ENCODE data around the gene SIRPA. TPM values are rescaled to one million over a fixed set of nuclear protein-coding genes. Genes with fewer than 3 reads are reported as not detected.

The SIRPA gene
- total and polyA plus RNA-seq, 2 of the 8 experiments (the other 6 are each of a cell fraction or from before 2014, with no cell fraction given): 3.9 to 4.3 TPM

DNA sequence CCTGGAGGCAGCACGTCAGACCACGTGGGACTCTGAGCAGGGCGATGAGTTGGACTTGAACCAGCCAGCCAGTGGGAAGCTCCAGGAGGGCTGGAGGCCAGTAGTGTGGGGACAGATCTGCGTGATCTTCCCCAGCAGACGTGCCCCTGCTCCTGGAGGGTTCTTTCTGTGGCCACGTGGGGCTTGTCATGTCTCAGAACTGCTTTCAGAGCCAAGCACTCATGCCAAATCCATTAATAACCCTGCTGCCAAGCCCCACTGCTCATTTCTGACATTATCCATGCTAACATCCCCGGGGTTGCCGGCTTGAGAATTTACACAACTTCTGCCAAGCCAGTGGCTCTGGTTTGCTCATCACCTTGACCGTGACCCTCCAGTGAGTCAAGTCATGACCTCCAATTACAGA is 38.3 kb downstream of the SIRPA start (continued):
- TF ChIP-seq, protein P1, sequence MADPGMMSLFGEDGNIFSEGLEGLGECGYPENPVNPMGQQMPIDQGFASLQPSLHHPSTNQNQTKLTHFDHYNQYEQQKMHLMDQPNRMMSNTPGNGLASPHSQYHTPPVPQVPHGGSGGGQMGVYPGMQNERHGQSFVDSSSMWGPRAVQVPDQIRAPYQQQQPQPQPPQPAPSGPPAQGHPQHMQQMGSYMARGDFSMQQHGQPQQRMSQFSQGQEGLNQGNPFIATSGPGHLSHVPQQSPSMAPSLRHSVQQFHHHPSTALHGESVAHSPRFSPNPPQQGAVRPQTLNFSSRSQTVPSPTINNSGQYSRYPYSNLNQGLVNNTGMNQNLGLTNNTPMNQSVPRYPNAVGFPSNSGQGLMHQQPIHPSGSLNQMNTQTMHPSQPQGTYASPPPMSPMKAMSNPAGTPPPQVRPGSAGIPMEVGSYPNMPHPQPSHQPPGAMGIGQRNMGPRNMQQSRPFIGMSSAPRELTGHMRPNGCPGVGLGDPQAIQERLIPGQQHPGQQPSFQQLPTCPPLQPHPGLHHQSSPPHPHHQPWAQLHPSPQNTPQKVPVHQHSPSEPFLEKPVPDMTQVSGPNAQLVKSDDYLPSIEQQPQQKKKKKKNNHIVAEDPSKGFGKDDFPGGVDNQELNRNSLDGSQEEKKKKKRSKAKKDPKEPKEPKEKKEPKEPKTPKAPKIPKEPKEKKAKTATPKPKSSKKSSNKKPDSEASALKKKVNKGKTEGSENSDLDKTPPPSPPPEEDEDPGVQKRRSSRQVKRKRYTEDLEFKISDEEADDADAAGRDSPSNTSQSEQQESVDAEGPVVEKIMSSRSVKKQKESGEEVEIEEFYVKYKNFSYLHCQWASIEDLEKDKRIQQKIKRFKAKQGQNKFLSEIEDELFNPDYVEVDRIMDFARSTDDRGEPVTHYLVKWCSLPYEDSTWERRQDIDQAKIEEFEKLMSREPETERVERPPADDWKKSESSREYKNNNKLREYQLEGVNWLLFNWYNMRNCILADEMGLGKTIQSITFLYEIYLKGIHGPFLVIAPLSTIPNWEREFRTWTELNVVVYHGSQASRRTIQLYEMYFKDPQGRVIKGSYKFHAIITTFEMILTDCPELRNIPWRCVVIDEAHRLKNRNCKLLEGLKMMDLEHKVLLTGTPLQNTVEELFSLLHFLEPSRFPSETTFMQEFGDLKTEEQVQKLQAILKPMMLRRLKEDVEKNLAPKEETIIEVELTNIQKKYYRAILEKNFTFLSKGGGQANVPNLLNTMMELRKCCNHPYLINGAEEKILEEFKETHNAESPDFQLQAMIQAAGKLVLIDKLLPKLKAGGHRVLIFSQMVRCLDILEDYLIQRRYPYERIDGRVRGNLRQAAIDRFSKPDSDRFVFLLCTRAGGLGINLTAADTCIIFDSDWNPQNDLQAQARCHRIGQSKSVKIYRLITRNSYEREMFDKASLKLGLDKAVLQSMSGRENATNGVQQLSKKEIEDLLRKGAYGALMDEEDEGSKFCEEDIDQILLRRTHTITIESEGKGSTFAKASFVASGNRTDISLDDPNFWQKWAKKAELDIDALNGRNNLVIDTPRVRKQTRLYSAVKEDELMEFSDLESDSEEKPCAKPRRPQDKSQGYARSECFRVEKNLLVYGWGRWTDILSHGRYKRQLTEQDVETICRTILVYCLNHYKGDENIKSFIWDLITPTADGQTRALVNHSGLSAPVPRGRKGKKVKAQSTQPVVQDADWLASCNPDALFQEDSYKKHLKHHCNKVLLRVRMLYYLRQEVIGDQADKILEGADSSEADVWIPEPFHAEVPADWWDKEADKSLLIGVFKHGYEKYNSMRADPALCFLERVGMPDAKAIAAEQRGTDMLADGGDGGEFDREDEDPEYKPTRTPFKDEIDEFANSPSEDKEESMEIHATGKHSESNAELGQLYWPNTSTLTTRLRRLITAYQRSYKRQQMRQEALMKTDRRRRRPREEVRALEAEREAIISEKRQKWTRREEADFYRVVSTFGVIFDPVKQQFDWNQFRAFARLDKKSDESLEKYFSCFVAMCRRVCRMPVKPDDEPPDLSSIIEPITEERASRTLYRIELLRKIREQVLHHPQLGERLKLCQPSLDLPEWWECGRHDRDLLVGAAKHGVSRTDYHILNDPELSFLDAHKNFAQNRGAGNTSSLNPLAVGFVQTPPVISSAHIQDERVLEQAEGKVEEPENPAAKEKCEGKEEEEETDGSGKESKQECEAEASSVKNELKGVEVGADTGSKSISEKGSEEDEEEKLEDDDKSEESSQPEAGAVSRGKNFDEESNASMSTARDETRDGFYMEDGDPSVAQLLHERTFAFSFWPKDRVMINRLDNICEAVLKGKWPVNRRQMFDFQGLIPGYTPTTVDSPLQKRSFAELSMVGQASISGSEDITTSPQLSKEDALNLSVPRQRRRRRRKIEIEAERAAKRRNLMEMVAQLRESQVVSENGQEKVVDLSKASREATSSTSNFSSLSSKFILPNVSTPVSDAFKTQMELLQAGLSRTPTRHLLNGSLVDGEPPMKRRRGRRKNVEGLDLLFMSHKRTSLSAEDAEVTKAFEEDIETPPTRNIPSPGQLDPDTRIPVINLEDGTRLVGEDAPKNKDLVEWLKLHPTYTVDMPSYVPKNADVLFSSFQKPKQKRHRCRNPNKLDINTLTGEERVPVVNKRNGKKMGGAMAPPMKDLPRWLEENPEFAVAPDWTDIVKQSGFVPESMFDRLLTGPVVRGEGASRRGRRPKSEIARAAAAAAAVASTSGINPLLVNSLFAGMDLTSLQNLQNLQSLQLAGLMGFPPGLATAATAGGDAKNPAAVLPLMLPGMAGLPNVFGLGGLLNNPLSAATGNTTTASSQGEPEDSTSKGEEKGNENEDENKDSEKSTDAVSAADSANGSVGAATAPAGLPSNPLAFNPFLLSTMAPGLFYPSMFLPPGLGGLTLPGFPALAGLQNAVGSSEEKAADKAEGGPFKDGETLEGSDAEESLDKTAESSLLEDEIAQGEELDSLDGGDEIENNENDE (IDR thresholded peaks at IDR 0.05; ENCODE audit: insufficient replicate concordance, low read length): no peak
